Endodermal cell (in vitro differentiated cells): ENCODE results near the gene FYN. TPM values are rescaled to one million over a fixed set of nuclear protein-coding genes. Genes with fewer than 3 reads are reported as not detected.

Experiments used
- DNase-seq: peaks from one replicate; pipeline ENCODE4 v3.0.0-alpha.2; 2017
- H3K27ac ChIP-seq: 2 replicates; pipeline ENCODE4 v1.5.1; 2013; ENCODE audit warnings: mild to moderate bottlenecking, low read depth, low read length, moderate library complexity
- H3K27me3 ChIP-seq: 2 replicates; pipeline ENCODE4 v1.6.1; 2013; ENCODE audit warnings: mild to moderate bottlenecking, low read length, moderate library complexity; ENCODE audit not compliant: insufficient read depth, control insufficient read depth, poor library complexity, severe bottlenecking
- H3K36me3 ChIP-seq: 2 replicates; pipeline ENCODE4 v1.7.0; 2013; ENCODE audit warnings: mild to moderate bottlenecking, low read length, moderate library complexity; ENCODE audit not compliant: control insufficient read depth, insufficient read depth
- H3K4me1 ChIP-seq: one replicate; pipeline ENCODE4 v1.7.0; 2013; ENCODE audit warnings: low read length; ENCODE audit not compliant: control insufficient read depth, insufficient read depth
- H3K4me3 ChIP-seq: 2 replicates; pipeline ENCODE4 v1.5.1; 2013; ENCODE audit warnings: mild to moderate bottlenecking, low read length, moderate library complexity
- H3K9ac ChIP-seq: 2 replicates; pipeline ENCODE4 v1.6.1; 2013; ENCODE audit warnings: mild to moderate bottlenecking, low read length, moderate library complexity; ENCODE audit not compliant: poor library complexity, severe bottlenecking; ENCODE audit errors: extremely low read depth
- H3K9me3 ChIP-seq: 2 replicates; pipeline ENCODE4 v1.6.1; 2013; ENCODE audit warnings: mild to moderate bottlenecking, low read length, moderate library complexity; ENCODE audit not compliant: control insufficient read depth
- H3K27ac Mint-ChIP-seq: 2 replicates; pipeline ENCODE4 v1.8.0; 2020; ENCODE audit warnings: mixed read lengths
- H3K27me3 Mint-ChIP-seq: 2 replicates; pipeline ENCODE4 v1.8.0; 2021; ENCODE audit warnings: mild to moderate bottlenecking, mixed read lengths; ENCODE audit not compliant: insufficient read depth
- H3K36me3 Mint-ChIP-seq: 2 replicates; pipeline ENCODE4 v1.8.0; 2020; ENCODE audit warnings: low read depth, mixed read lengths
- H3K4me1 Mint-ChIP-seq: 2 replicates; pipeline ENCODE4 v1.8.0; 2020; ENCODE audit warnings: mixed read lengths
- H3K4me3 Mint-ChIP-seq: 2 replicates; pipeline ENCODE4 v1.8.0; 2020; ENCODE audit warnings: mild to moderate bottlenecking, moderate library complexity, mixed read lengths
- H3K9me3 Mint-ChIP-seq: 2 replicates; pipeline ENCODE4 v1.8.0; 2020; ENCODE audit warnings: mild to moderate bottlenecking, mixed read lengths
- CTCF ChIP-seq: fragments of 200-600 bp; sonication (generic); conservative IDR thresholded peaks from 2 replicates; pipeline ENCODE4 v1.5.0; 2021; ENCODE audit warnings: antibody characterized with exemption, mild to moderate bottlenecking
- WGBS, 2 experiments: methylation state at CpG; one replicate each; pipeline versions ENCODE4 v1.1.5 to v1.1.7; 2013; ENCODE audit warnings: missing lambda C conversion rate in 2 of 2, mixed read lengths in 1 of 2; ENCODE audit not compliant: insufficient coverage in 1 of 2, insufficient read length in 1 of 2; 5-methylcytosine and 5-hydroxymethylcytosine counted together
- total RNA-seq, 2 donors: library from RNA; stranded (reverse); fragmentation: NEBNext Ultra II Directional in 1 of 2; extraction: Animal tissue kit (Norgen Biotek cat#: 25700) in 1 of 2; gene quantifications; 2 replicates in 1 of 2; 3 replicates in 1 of 2; pipeline ENCODE4 v1.2.1, GENCODE V29; 2021

Gene FYN
- total RNA-seq, 2 donors from 2014 or later = 70.0 to 96.4 TPM

GRCh38 chr6:111803804-111804203 is 69.4 kb downstream of the FYN start:
- no peak for TF ChIP-seq CTCF
- Histone ChIP-seq H3K9me3 (no peaks in the 10 kb centered on the region), H3K27ac (no peak overlapping the region), H3K4me1 (peaks cover 2% of the 10 kb centered on the region), H3K27me3 (no peaks in the 10 kb centered on the region), H3K36me3 (no peaks in the 10 kb centered on the region), H3K4me3 (no peak overlapping the region), H3K9ac (no peak overlapping the region)
- Mint-ChIP-seq H3K4me3 (no peak overlapping the region), H3K27ac (no peak overlapping the region), H3K36me3 (no peaks in the 10 kb centered on the region), H3K27me3 (no peaks in the 10 kb centered on the region), H3K9me3 (no peaks in the 10 kb centered on the region), H3K4me1 (peaks cover 16% of the 10 kb centered on the region)
- DNase-seq = no peak
- WGBS, 2 experiments = 93 to 100% methylated on average over 2 to 5 of the region's 5 CpGs

- no peaks in the 10 kb centered on the region for H3K9me3 ChIP-seq
- no peak for DNase-seq
- H3K4me1 ChIP-seq = peaks cover 2% of the 10 kb centered on the region
- H3K4me3 ChIP-seq = no peak overlapping the region
- WGBS, 2 experiments = 96 to 100% methylated on average over 1 of the region's 1 CpG
- no peaks in the 10 kb centered on the region for H3K36me3 ChIP-seq
- H3K27me3 Mint-ChIP-seq = no peaks in the 10 kb centered on the region
- TF ChIP-seq CTCF = no peak
- no peaks in the 10 kb centered on the region for H3K27me3 ChIP-seq
- H3K9me3 Mint-ChIP-seq = no peaks in the 10 kb centered on the region
- H3K27ac ChIP-seq = no peak overlapping the region
- H3K4me1 Mint-ChIP-seq = peaks cover 16% of the 10 kb centered on the region
- no peak overlapping the region for H3K9ac ChIP-seq
- H3K27ac Mint-ChIP-seq = no peak overlapping the region
- H3K36me3 Mint-ChIP-seq = no peaks in the 10 kb centered on the region
- no peak overlapping the region for H3K4me3 Mint-ChIP-seq
Measured at GRCh38 chr6:111803371-111803770, 69.9 kb downstream of the FYN start.

- H3K27ac ChIP-seq = no peak overlapping the region
- H3K9me3 ChIP-seq = no peaks in the 10 kb centered on the region
- Mint-ChIP-seq H3K9me3 (no peaks in the 10 kb centered on the region), H3K36me3 (no peaks in the 10 kb centered on the region), H3K27me3 (no peaks in the 10 kb centered on the region), H3K4me3 (no peak overlapping the region), H3K27ac (no peak overlapping the region), H3K4me1 (peaks cover 16% of the 10 kb centered on the region)
- peaks cover 2% of the 10 kb centered on the region for H3K4me1 ChIP-seq
- H3K9ac ChIP-seq = no peak overlapping the region
- no peak for TF ChIP-seq CTCF
- no peaks in the 10 kb centered on the region for H3K27me3 ChIP-seq
- H3K4me3 ChIP-seq = no peak overlapping the region
- 95% methylated on average over 1 of the region's 2 CpGs; no CpG with 5 or more reads in 1 of the 2 experiments for WGBS, 2 experiments
- no peaks in the 10 kb centered on the region for H3K36me3 ChIP-seq
- DNase-seq = no peak
Measured at GRCh38 chr6:111802720-111803330, 70.4 kb downstream of the FYN start.
